GM12878 (cell line): ENCODE results near the gene ASB9. TPM values are rescaled to one million over a fixed set of nuclear protein-coding genes. Genes with fewer than 3 reads are reported as not detected.

Experiments
- polyA plus RNA-seq, 11 experiments: library from polyadenylated mRNA; depleted of rRNA in 4 of 11; unstranded in 6 of 11; stranded (reverse) in 5 of 11; fragments of >200 nt; fragmentation: Nextera tagmentation in 4 of 11; fragmentation: Illumina TruSeq in 1 of 11; extraction: Ambion mirVana in 4 of 11; extraction: Trizol in 1 of 11; gene quantifications; 1 replicate in 1 of 11; 2 replicates in 10 of 11; pipeline versions ENCODE4 v1.2.1 to v1.2.3, GENCODE V29; 2011 to 2016; ENCODE audit warnings: inconsistent platforms in 2 of 11, missing spikeins in 2 of 11, low read depth in 1 of 11
- total RNA-seq, 4 experiments: library from RNA; depleted of rRNA in 3 of 4; stranded (reverse); fragments of >200 nt in 3 of 4; fragmentation: Illumina TruSeq in 1 of 4; extraction: Trizol in 1 of 4; gene quantifications; 2 replicates each; pipeline versions ENCODE4 v1.2.1 to v1.2.3, GENCODE V29; 2013 to 2021

ASB9 gene
- total and polyA plus RNA-seq, 10 of the 15 experiments (the other 5 are each of a cell fraction or from before 2014, with no cell fraction given): 0.31 to 3.5 (median 0.74) TPM

Other genes with a start within 250 kb of the ASB9 start
- not detected in 2 replicates for gene ASB11, start 45.6 kb upstream of the ASB9 start, total RNA-seq (2014; rRNA removed)
- gene ASB11, start 45.6 kb upstream of the ASB9 start, total RNA-seq (2014; rRNA removed; fragmentation: Illumina TruSeq; extraction: Trizol): not detected in 2 replicates
- not detected in 2 replicates for gene ASB11, start 45.6 kb upstream of the ASB9 start, total RNA-seq (2021)
- gene ASB11, start 45.6 kb upstream of the ASB9 start, polyA plus RNA-seq (2011; rRNA removed): not detected in 2 replicates
- not detected in 2 replicates for gene ASB11, start 45.6 kb upstream of the ASB9 start, polyA plus RNA-seq (2014; fragmentation: Illumina TruSeq; extraction: Trizol)
- gene ASB11, start 45.6 kb upstream of the ASB9 start, polyA plus RNA-seq (2014; fragmentation: Nextera tagmentation; extraction: Ambion mirVana): not detected
- not detected in 2 replicates for gene ASB11, start 45.6 kb upstream of the ASB9 start, polyA plus RNA-seq (2014; rRNA removed)
- not detected for gene ASB11, start 45.6 kb upstream of the ASB9 start, polyA plus RNA-seq (2016; fragmentation: Nextera tagmentation; extraction: Ambion mirVana)
- gene PIGA, start 65.4 kb upstream of the ASB9 start, total RNA-seq (2014; rRNA removed): 11.1 and 15.4 TPM in 2 replicates
- 14.0 and 14.9 TPM in 2 replicates for gene PIGA, start 65.4 kb upstream of the ASB9 start, total RNA-seq (2014; rRNA removed; fragmentation: Illumina TruSeq; extraction: Trizol)
- gene PIGA, start 65.4 kb upstream of the ASB9 start, total RNA-seq (2021): 12.2 and 15.3 TPM in 2 replicates
- 24.1 and 29.7 TPM in 2 replicates for gene PIGA, start 65.4 kb upstream of the ASB9 start, polyA plus RNA-seq (2011; rRNA removed)
- gene PIGA, start 65.4 kb upstream of the ASB9 start, polyA plus RNA-seq (2014; fragmentation: Illumina TruSeq; extraction: Trizol): 12.0 and 15.9 TPM in 2 replicates
- 1 to 10 TPM; 4.9 to 6.8 TPM for gene PIGA, start 65.4 kb upstream of the ASB9 start, polyA plus RNA-seq (2014; fragmentation: Nextera tagmentation; extraction: Ambion mirVana)
- gene PIGA, start 65.4 kb upstream of the ASB9 start, polyA plus RNA-seq (2014; rRNA removed): 5.7 and 7.5 TPM in 2 replicates
- 10 to 100 TPM in 1 of 2 experiments, 1 to 10 TPM in 1; 9.4 to 11.0 TPM for gene PIGA, start 65.4 kb upstream of the ASB9 start, polyA plus RNA-seq (2016; fragmentation: Nextera tagmentation; extraction: Ambion mirVana)
- gene VEGFD, start 114.3 kb upstream of the ASB9 start, total RNA-seq (2014; rRNA removed): not detected in 2 replicates
- not detected in 2 replicates for gene VEGFD, start 114.3 kb upstream of the ASB9 start, total RNA-seq (2014; rRNA removed; fragmentation: Illumina TruSeq; extraction: Trizol)
- gene VEGFD, start 114.3 kb upstream of the ASB9 start, total RNA-seq (2021): not detected in 2 replicates
- gene VEGFD, start 114.3 kb upstream of the ASB9 start, polyA plus RNA-seq (2011; rRNA removed): 0.14 and 0.15 TPM in 2 replicates
- gene VEGFD, start 114.3 kb upstream of the ASB9 start, polyA plus RNA-seq (2014; fragmentation: Illumina TruSeq; extraction: Trizol): not detected in 2 replicates
- gene VEGFD, start 114.3 kb upstream of the ASB9 start, polyA plus RNA-seq (2014; fragmentation: Nextera tagmentation; extraction: Ambion mirVana): not detected
- gene VEGFD, start 114.3 kb upstream of the ASB9 start, polyA plus RNA-seq (2014; rRNA removed): not detected in 2 replicates
- not detected for gene VEGFD, start 114.3 kb upstream of the ASB9 start, polyA plus RNA-seq (2016; fragmentation: Nextera tagmentation; extraction: Ambion mirVana)
- gene PIR, start 223.2 kb upstream of the ASB9 start, total RNA-seq (2014; rRNA removed): 3.8 and 5.3 TPM in 2 replicates
- 5.3 and 6.3 TPM in 2 replicates for gene PIR, start 223.2 kb upstream of the ASB9 start, total RNA-seq (2014; rRNA removed; fragmentation: Illumina TruSeq; extraction: Trizol)
- 4.1 and 5.0 TPM in 2 replicates for gene PIR, start 223.2 kb upstream of the ASB9 start, total RNA-seq (2021)
- 16.5 and 25.2 TPM in 2 replicates for gene PIR, start 223.2 kb upstream of the ASB9 start, polyA plus RNA-seq (2011; rRNA removed)
- 6.6 and 7.3 TPM in 2 replicates for gene PIR, start 223.2 kb upstream of the ASB9 start, polyA plus RNA-seq (2014; fragmentation: Illumina TruSeq; extraction: Trizol)
- gene PIR, start 223.2 kb upstream of the ASB9 start, polyA plus RNA-seq (2014; fragmentation: Nextera tagmentation; extraction: Ambion mirVana): 10 to 100 TPM; 10.4 to 10.9 TPM
- gene PIR, start 223.2 kb upstream of the ASB9 start, polyA plus RNA-seq (2014; rRNA removed): 5.4 and 5.7 TPM in 2 replicates
- gene PIR, start 223.2 kb upstream of the ASB9 start, polyA plus RNA-seq (2016; fragmentation: Nextera tagmentation; extraction: Ambion mirVana): 1 to 10 TPM; 7.4 to 9.9 TPM
- gene BMX, start 230.7 kb upstream of the ASB9 start, total RNA-seq (2014; rRNA removed): not detected in 2 replicates
- not detected in 2 replicates for gene BMX, start 230.7 kb upstream of the ASB9 start, total RNA-seq (2014; rRNA removed; fragmentation: Illumina TruSeq; extraction: Trizol)
- not detected in 2 replicates for gene BMX, start 230.7 kb upstream of the ASB9 start, total RNA-seq (2021)
- gene BMX, start 230.7 kb upstream of the ASB9 start, polyA plus RNA-seq (2011; rRNA removed): not detected in 2 replicates
- gene BMX, start 230.7 kb upstream of the ASB9 start, polyA plus RNA-seq (2014; fragmentation: Illumina TruSeq; extraction: Trizol): not detected in 2 replicates
- gene BMX, start 230.7 kb upstream of the ASB9 start, polyA plus RNA-seq (2014; fragmentation: Nextera tagmentation; extraction: Ambion mirVana): not detected
- gene BMX, start 230.7 kb upstream of the ASB9 start, polyA plus RNA-seq (2014; rRNA removed): not detected in 2 replicates
- gene BMX, start 230.7 kb upstream of the ASB9 start, polyA plus RNA-seq (2016; fragmentation: Nextera tagmentation; extraction: Ambion mirVana): not detected